GM19035 (cell line): ENCODE measurements around the gene LTB4R.

Experiments used
- ATAC-seq: cut with Tn5 transposase; IDR thresholded peaks from one replicate; pipeline ENCODE4 v1.9.1; 2021; ENCODE audit not compliant: unreplicated experiment

The LTB4R gene

GRCh38 chr14:24366721-24367513 lies 55.6 kb downstream of the LTB4R start:
- ATAC-seq, result peak; percentile 60
